Body of pancreas (tissue), 4 donors: ENCODE measurements around the gene SLC35A4. TPM values are rescaled to one million over a fixed set of nuclear protein-coding genes. Genes with fewer than 3 reads are reported as not detected.
A peak's percentile ranks its signal among the peaks of the same experiment; 100 is the strongest.

Source experiments
- ATAC-seq: fragments of 150-250 bp; one replicate; pipeline ENCODE4 v1.9.1; 2016
- DNase-seq, 4 donors: peaks; one replicate each; pipeline ENCODE4 v3.0.0-alpha.2; 2019
- H3K27ac ChIP-seq, 4 donors: fragments of 200-600 bp; sonication (generic); 1 replicate in 3 of 4; 2 replicates in 1 of 4; pipeline versions ENCODE4 v1.5.1 to v1.6.1; 2016 to 2019; ENCODE audit warnings: mild to moderate bottlenecking in 1 of 4, mixed read lengths in 1 of 4, moderate library complexity in 1 of 4
- H3K27me3 ChIP-seq, 2 donors: fragments of 200-600 bp; sonication (generic); one replicate each; pipeline ENCODE4 v1.6.0; 2016; ENCODE audit warnings: mild to moderate bottlenecking in 1 of 2
- H3K36me3 ChIP-seq, 2 donors: fragments of 200-600 bp; sonication (generic); replicated peaks in 1 of 2; 2 replicates each; pipeline ENCODE4 v1.5.1; 2016; ENCODE audit warnings: low read depth in 2 of 2; ENCODE audit not compliant: insufficient read depth in 1 of 2
- H3K4me1 ChIP-seq: fragments of 200-600 bp; sonication (generic); one replicate; pipeline ENCODE4 v1.6.0; 2016
- H3K4me3 ChIP-seq, 2 donors: fragments of 200-600 bp; sonication (generic); 1 replicate in 1 of 2; 2 replicates in 1 of 2; pipeline ENCODE4 v1.5.1; 2016 to 2019
- H3K9me3 ChIP-seq, 3 donors: fragments of 200-600 bp; sonication (generic); 1 replicate in 2 of 3; 2 replicates in 1 of 3; pipeline ENCODE4 v1.5.1; 2016
- CTCF ChIP-seq, 7 experiments: fragments of 450-650 bp in 4 of 7; fragments of 200-600 bp in 3 of 7; sonication (generic) in 3 of 7; IDR thresholded peaks; one replicate each; pipeline ENCODE4 v1.5.1; 2016 to 2019; ENCODE audit warnings: antibody characterized with exemption in 7 of 7
- POLR2A ChIP-seq, 3 donors: fragments of 450-650 bp; IDR thresholded peaks; one replicate each; pipeline ENCODE4 v1.6.1; 2016; ENCODE audit warnings: antibody characterized with exemption in 3 of 3, mild to moderate bottlenecking in 2 of 3
- WGBS, 2 donors: methylation state at CpG; one replicate each; pipeline ENCODE4 v1.1.5; 2017; 5-methylcytosine and 5-hydroxymethylcytosine counted together
- intact Hi-C: fragments of 100-400 bp; cut with DNase I; formaldehyde crosslinking; loops from one replicate; pipeline ENCODE4 v1.15.1; 2023
- total RNA-seq, 2 donors: library from RNA; depleted of rRNA; stranded (reverse); fragments of >200 nt; gene quantifications; one replicate each; pipeline ENCODE4 v1.1.0, GENCODE V29; 2016

Gene SLC35A4
- total RNA-seq, 2 donors from 2014 or later: 18.5 to 39.4 TPM

GRCh38 chr5:140557136-140557805, 7.4 kb upstream of the SLC35A4 start, which contains the start of gene SRA1:
Gene SRA1, minus strand, starts transcription at chr5:140557473. Its CDS starts 21 bp downstream, at chr5:140557452.
- DNase-seq (peak; percentile 89 to 93 (median 92)), ATAC-seq (peak; percentile 97)
- Histone ChIP-seq H3K36me3 (no peaks in the 10 kb centered on the region), H3K9me3 (no peaks in the 10 kb centered on the region), H3K27me3 (no peaks in the 10 kb centered on the region), H3K27ac (peak within 1 kb of the TSS; percentile 60 to 87 (median 75)), H3K4me3 (peak within 1 kb of the TSS; percentile 53 to 75), H3K4me1 (peaks cover 30% of the 10 kb centered on the region)
- WGBS, 2 donors: 1 to 3% methylated on average over 2 to 45 of the region's 46 CpGs
- intact Hi-C loops: no loop called here
- TF ChIP-seq CTCF (IDR thresholded peaks at IDR 0.05) (no peak), POLR2A (IDR thresholded peaks at IDR 0.05) (peak; percentile 87 to 95 (median 91))

- Histone ChIP-seq H3K36me3 (no peaks in the 10 kb centered on the region), H3K9me3 (no peaks in the 10 kb centered on the region), H3K27me3 (no peaks in the 10 kb centered on the region), H3K4me3 (no peak overlapping the region), H3K27ac (peak overlapping the region; percentile 60 to 87 (median 75)), H3K4me1 (peaks cover 37% of the 10 kb centered on the region)
- no peak for TF ChIP-seq CTCF (IDR thresholded peaks at IDR 0.05)
- TF ChIP-seq POLR2A (IDR thresholded peaks at IDR 0.05): no peak
- 80 to 84% methylated on average over 3 of the region's 3 CpGs for WGBS, 2 donors
- intact Hi-C loops: no loop called here
- DNase-seq (no peak), ATAC-seq (no peak)
Observed at GRCh38 chr5:140557965-140558364, 6.7 kb upstream of the SLC35A4 start.

- intact Hi-C loops: no loop called here
- Histone ChIP-seq H3K9me3 (no peaks in the 10 kb centered on the region), H3K36me3 (no peaks in the 10 kb centered on the region), H3K27ac (no peak overlapping the region), H3K4me3 (no peak overlapping the region), H3K4me1 (peaks cover 42% of the 10 kb centered on the region), H3K27me3 (no peaks in the 10 kb centered on the region)
- ATAC-seq (no peak), DNase-seq (no peak)
- TF ChIP-seq CTCF (IDR thresholded peaks at IDR 0.05) (no peak), POLR2A (IDR thresholded peaks at IDR 0.05) (no peak)
- 91 to 94% methylated on average over 9 of the region's 9 CpGs for WGBS, 2 donors
Observed at GRCh38 chr5:140558542-140558941, 6.1 kb upstream of the SLC35A4 start.

GRCh38 chr5:140560227-140560626, 4.4 kb upstream of the SLC35A4 start:
- no peak overlapping the region for H3K4me3 ChIP-seq
- DNase-seq (peak in 1 of 4 donors; percentile 4), ATAC-seq (no peak)
- H3K4me1 ChIP-seq: peaks cover 42% of the 10 kb centered on the region
- no peaks in the 10 kb centered on the region for H3K27me3 ChIP-seq
- no peak overlapping the region for H3K27ac ChIP-seq
- WGBS, 2 donors: 89 to 93% methylated on average over 2 to 9 of the region's 10 CpGs
- intact Hi-C loops: loop anchor here (10.0 kb wide), 1 partner anchor 85 kb away; the partner anchor contains the start of genes IK and NDUFA2
- TF ChIP-seq POLR2A (IDR thresholded peaks at IDR 0.05) (no peak), CTCF (IDR thresholded peaks at IDR 0.05) (no peak)
- H3K36me3 ChIP-seq: no peaks in the 10 kb centered on the region
- no peaks in the 10 kb centered on the region for H3K9me3 ChIP-seq
